WTC11 (cell line): ENCODE results near the gene SP100. TPM values are rescaled to one million over a fixed set of nuclear protein-coding genes. Genes with fewer than 3 reads are reported as not detected.
"Not testable (repeated sequence)": the region's sequence is repeated elsewhere in the genome, so short reads cannot be mapped to it uniquely, and the experiment has no call there.

ENCODE experiments used
- ATAC-seq: fragments of 200-7000 bp; cut with Tn5 transposase; 2 replicates; pipeline ENCODE4 v1.10.0; 2021; ENCODE audit warnings: mild to moderate bottlenecking, moderate library complexity
- CTCF ChIA-PET: fragments of 300-600 bp; sonication (Branson Sonifier 250); formaldehyde crosslinking; loops from one replicate; lab custom pipeline; 2021; ENCODE audit warnings: antibody characterized with exemption; lab: Charles Lee
- POLR2A ChIA-PET: fragments of 350-600 bp; sonication (Branson Sonifier 250); formaldehyde crosslinking; loops from one replicate; lab custom pipeline; 2021; ENCODE audit warnings: antibody characterized with exemption; lab: Charles Lee
- DNase-seq: peaks from one replicate; pipeline ENCODE4 v3.0.0; 2021; ENCODE audit warnings: low spot score
- H3K27ac Mint-ChIP-seq: 2 replicates; pipeline ENCODE4 v1.8.0; 2021; ENCODE audit warnings: mixed read lengths
- H3K27me3 Mint-ChIP-seq: 2 replicates; pipeline ENCODE4 v1.8.0; 2021; ENCODE audit warnings: low read depth, mild to moderate bottlenecking, moderate library complexity, mixed read lengths
- H3K36me3 Mint-ChIP-seq: 2 replicates; pipeline ENCODE4 v1.8.0; 2021; ENCODE audit warnings: mixed read lengths
- H3K4me1 Mint-ChIP-seq: 2 replicates; pipeline ENCODE4 v1.8.0; 2022; ENCODE audit warnings: mixed read lengths
- H3K4me3 Mint-ChIP-seq: 2 replicates; pipeline ENCODE4 v1.8.0; 2021; ENCODE audit warnings: mild to moderate bottlenecking, moderate library complexity, mixed read lengths
- H3K9me3 Mint-ChIP-seq: 2 replicates; pipeline ENCODE4 v1.8.0; 2021; ENCODE audit warnings: mixed read lengths
- ATF6 ChIP-seq: sonication (generic); formaldehyde crosslinking; IDR thresholded peaks from 2 replicates; pipeline ENCODE4 v1.8.1; 2023; ENCODE audit warnings: mild to moderate bottlenecking, missing genetic modification reagents
- ELF4 ChIP-seq: sonication (generic); formaldehyde crosslinking; IDR thresholded peaks from 2 replicates; pipeline ENCODE4 v1.8.1; 2022; ENCODE audit warnings: low read depth, mild to moderate bottlenecking, moderate library complexity, missing genetic modification reagents
- GABPB1 ChIP-seq: sonication (generic); formaldehyde crosslinking; IDR thresholded peaks from 2 replicates; pipeline ENCODE4 v1.8.1; 2023; ENCODE audit warnings: mild to moderate bottlenecking, missing genetic modification reagents
- GTF2I ChIP-seq: fragments of 250-450 bp; sonication (Bioruptor Pico); conservative IDR thresholded peaks from 2 replicates; pipeline ENCODE4 v1.4.0; 2021; ENCODE audit warnings: mild to moderate bottlenecking
- IRF1 ChIP-seq: sonication (generic); formaldehyde crosslinking; IDR thresholded peaks from 2 replicates; pipeline ENCODE4 v1.8.0; 2023; ENCODE audit warnings: missing genetic modification reagents
- JAZF1 ChIP-seq: fragments of 250-450 bp; sonication (Bioruptor Pico); IDR thresholded peaks from 2 replicates; pipeline ENCODE4 v1.9.0; 2021; ENCODE audit warnings: moderate library complexity, mild to moderate bottlenecking, inconsistent platforms
- KAT7 ChIP-seq: sonication (generic); formaldehyde crosslinking; IDR thresholded peaks from 2 replicates; pipeline ENCODE4 v1.8.1; 2023; ENCODE audit warnings: missing genetic modification reagents, mild to moderate bottlenecking, borderline replicate concordance
- MLX ChIP-seq: sonication (generic); formaldehyde crosslinking; IDR thresholded peaks from 2 replicates; pipeline ENCODE4 v1.8.1; 2023; ENCODE audit warnings: mild to moderate bottlenecking, missing genetic modification reagents, moderate library complexity
- MXD4 ChIP-seq: fragments of 250-450 bp; sonication (Bioruptor Pico); IDR thresholded peaks from 2 replicates; pipeline ENCODE4 v1.8.0; 2021; ENCODE audit warnings: mild to moderate bottlenecking, moderate library complexity, borderline replicate concordance
- RORB ChIP-seq: fragments of 250-450 bp; sonication (Bioruptor Pico); IDR thresholded peaks from 2 replicates; pipeline ENCODE4 v1.9.0; 2021; ENCODE audit warnings: mild to moderate bottlenecking
- SMAD4 ChIP-seq: sonication (generic); formaldehyde crosslinking; IDR thresholded peaks from 2 replicates; pipeline ENCODE4 v1.8.0; 2022; ENCODE audit warnings: mild to moderate bottlenecking, missing genetic modification reagents
- TEAD1 ChIP-seq: sonication (generic); formaldehyde crosslinking; IDR thresholded peaks from 2 replicates; pipeline ENCODE4 v1.8.0; 2022; ENCODE audit warnings: mild to moderate bottlenecking, missing genetic modification reagents
- ZNF232 ChIP-seq: sonication (generic); formaldehyde crosslinking; IDR thresholded peaks from 2 replicates; pipeline ENCODE4 v1.8.0; 2022; ENCODE audit warnings: mild to moderate bottlenecking, missing genetic modification reagents
- ZNF263 ChIP-seq: sonication (generic); formaldehyde crosslinking; IDR thresholded peaks from 2 replicates; pipeline ENCODE4 v1.8.1; 2022; ENCODE audit warnings: low read depth, mild to moderate bottlenecking, moderate library complexity, missing genetic modification reagents
- ZNF512 ChIP-seq: sonication (generic); formaldehyde crosslinking; IDR thresholded peaks from 2 replicates; pipeline ENCODE4 v1.8.1; 2022; ENCODE audit warnings: missing genetic modification reagents, borderline replicate concordance
- ZNF671 ChIP-seq: fragments of 250-450 bp; sonication (Bioruptor Pico); IDR thresholded peaks from 2 replicates; pipeline ENCODE4 v1.8.0; 2021; ENCODE audit warnings: mild to moderate bottlenecking
- total RNA-seq: library from RNA; stranded (reverse); gene quantifications from 3 replicates; pipeline ENCODE4 v1.2.3, GENCODE V29; 2021
- TF ChIP-seq, protein P1 (sequence below): sonication (generic); formaldehyde crosslinking; IDR thresholded peaks from 2 replicates; pipeline ENCODE4 v1.8.1; 2023; ENCODE audit warnings: mild to moderate bottlenecking, missing genetic modification reagents
- TF ChIP-seq, protein P2 (sequence below): fragments of 250-450 bp; sonication (Bioruptor Pico); conservative IDR thresholded peaks from 2 replicates; pipeline ENCODE4 v1.9.0; 2021; ENCODE audit warnings: mild to moderate bottlenecking
- TF ChIP-seq, protein P3 (sequence below): sonication (generic); formaldehyde crosslinking; IDR thresholded peaks from 2 replicates; pipeline ENCODE4 v1.8.1; 2022; ENCODE audit warnings: low read depth, mild to moderate bottlenecking, moderate library complexity, missing genetic modification reagents, borderline replicate concordance

The SP100 gene
- total RNA-seq, 1 experiment from 2014 or later = 1.3 TPM

DNA sequence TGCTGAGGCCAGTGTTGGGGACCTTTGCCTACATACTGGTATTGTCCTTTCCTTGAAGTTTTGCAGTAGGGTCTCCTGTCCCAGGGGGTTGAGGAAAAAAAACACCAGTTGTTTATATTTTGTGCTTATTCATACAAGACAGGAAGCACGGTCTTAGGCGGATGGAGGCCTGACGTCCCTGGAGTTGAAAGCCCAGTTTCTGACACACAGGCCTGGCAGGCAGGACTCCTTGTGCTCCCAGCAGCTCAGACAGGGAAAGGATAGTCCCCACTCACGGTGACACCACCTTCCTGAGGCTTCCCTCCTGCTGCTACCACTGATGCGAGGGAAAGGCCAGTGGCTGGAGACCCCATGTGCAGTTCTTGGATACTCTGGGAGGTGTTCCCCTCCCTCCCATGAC, 15.5 kb upstream of the SP100 start (continued):
- no peak for TF ChIP-seq MLX
- no peak for TF ChIP-seq ATF6 (CRISPR knock-in tag)

DNA sequence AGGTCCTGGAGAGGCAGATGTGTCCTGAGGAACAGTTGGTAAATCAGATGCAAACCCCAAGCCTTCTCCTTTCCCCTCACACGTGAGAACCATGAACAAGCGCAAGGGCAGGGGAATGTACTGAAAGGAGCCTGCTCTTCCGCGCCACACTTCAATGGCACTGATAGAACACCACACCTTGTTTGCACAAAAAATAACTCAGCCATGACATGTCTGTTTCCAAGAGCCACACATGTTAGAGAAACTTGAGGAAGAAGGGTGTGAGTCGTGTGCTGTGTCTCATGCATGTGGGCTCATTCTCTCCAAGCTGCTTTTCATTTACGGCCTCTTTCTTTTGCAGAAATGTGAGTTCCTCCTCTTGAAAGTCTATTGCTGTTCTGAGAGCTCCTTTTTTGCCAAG, 15.0 kb upstream of the SP100 start:
- H3K9me3 Mint-ChIP-seq = peaks cover 11% of the 10 kb centered on the region
- H3K27me3 Mint-ChIP-seq, CTCF ChIA-PET, H3K36me3 Mint-ChIP-seq, H3K4me3 Mint-ChIP-seq, ATAC-seq, H3K4me1 Mint-ChIP-seq, DNase-seq, POLR2A ChIA-PET, H3K27ac Mint-ChIP-seq: not testable (repeated sequence)

DNA sequence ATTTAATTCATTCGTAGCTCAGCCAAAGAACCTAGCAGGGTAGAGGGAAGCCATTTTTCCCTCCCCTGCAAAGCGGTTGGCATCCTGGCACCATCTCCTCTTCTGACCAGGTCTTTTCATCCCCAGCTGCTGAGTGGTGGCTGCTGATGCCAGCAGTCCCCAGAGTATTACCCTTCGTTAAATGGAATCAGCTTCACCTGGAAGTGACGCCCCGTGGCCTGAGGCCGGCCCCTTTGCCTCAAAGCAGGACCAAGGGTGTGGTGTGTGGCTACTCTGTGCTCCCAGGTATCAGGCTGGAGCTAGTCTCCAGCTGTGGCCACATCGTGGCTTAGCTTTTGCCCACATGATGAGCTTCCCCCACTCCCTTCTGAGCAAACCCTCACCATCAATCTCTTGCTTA, 12.3 kb upstream of the SP100 start:
- no peak for TF ChIP-seq ATF6 (CRISPR knock-in tag)
- TF ChIP-seq MLX = no peak
- TF ChIP-seq SMAD4 (CRISPR knock-in tag) = no peak
- TF ChIP-seq ZNF232 = no peak
- TF ChIP-seq GTF2I = no peak
- no peak for TF ChIP-seq JAZF1 (CRISPR knock-in tag)
- TF ChIP-seq ELF4 (CRISPR knock-in tag) = no peak
- no peak for TF ChIP-seq ZNF671 (CRISPR knock-in tag)
- TF ChIP-seq KAT7 (CRISPR knock-in tag) = no peak
- no peak for TF ChIP-seq MXD4 (CRISPR knock-in tag)
- TF ChIP-seq IRF1 (CRISPR knock-in tag) = no peak
- no peak for TF ChIP-seq ZNF263
- TF ChIP-seq ZNF512 (CRISPR knock-in tag) = no peak
- TF ChIP-seq GABPB1 (CRISPR knock-in tag) = no peak
- TF ChIP-seq RORB (CRISPR knock-in tag) = no peak
- TF ChIP-seq, protein P1, sequence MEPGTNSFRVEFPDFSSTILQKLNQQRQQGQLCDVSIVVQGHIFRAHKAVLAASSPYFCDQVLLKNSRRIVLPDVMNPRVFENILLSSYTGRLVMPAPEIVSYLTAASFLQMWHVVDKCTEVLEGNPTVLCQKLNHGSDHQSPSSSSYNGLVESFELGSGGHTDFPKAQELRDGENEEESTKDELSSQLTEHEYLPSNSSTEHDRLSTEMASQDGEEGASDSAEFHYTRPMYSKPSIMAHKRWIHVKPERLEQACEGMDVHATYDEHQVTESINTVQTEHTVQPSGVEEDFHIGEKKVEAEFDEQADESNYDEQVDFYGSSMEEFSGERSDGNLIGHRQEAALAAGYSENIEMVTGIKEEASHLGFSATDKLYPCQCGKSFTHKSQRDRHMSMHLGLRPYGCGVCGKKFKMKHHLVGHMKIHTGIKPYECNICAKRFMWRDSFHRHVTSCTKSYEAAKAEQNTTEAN (CRISPR knock-in tag) = no peak
- TF ChIP-seq, protein P2, sequence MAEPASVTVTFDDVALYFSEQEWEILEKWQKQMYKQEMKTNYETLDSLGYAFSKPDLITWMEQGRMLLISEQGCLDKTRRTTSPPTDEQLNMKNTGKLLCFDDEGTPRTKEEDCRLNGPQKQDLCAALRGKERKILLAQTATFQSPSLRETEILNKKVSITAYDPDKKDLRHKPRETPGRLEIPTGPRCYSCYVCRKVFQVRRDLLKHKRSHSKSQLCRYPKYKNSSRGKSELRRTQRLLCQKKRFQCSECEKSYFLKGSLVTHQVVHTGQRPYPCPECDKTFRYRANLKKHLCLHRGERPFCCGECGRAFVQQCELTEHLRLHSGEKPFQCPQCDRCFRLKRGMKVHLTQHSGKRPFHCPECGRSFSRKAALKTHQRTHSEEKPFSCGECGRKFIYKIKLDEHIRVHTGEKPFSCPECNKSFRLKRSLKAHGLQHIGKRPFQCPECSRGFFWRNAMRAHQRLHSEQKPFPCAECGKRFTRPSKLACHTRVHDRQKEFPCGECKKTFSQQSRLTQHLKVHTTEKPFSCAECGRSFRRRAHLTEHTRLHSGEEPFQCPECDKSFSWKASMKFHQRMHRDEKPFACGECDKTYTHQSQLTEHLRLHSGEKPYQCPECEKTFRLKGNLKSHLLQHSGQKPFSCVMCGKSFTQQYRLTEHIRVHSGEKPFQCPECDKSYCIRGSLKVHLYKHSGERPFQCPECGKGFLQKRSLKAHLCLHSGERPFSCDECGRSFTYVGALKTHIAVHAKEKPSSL = no peak
- no peak for TF ChIP-seq TEAD1 (CRISPR knock-in tag)
- TF ChIP-seq, protein P3, sequence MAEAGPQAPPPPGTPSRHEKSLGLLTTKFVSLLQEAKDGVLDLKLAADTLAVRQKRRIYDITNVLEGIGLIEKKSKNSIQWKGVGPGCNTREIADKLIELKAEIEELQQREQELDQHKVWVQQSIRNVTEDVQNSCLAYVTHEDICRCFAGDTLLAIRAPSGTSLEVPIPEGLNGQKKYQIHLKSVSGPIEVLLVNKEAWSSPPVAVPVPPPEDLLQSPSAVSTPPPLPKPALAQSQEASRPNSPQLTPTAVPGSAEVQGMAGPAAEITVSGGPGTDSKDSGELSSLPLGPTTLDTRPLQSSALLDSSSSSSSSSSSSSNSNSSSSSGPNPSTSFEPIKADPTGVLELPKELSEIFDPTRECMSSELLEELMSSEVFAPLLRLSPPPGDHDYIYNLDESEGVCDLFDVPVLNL (CRISPR knock-in tag) = no peak

More for the DNA sequence above, 12.3 kb upstream of the SP100 start:
- DNase-seq = no peak
- Mint-ChIP-seq H3K27ac (no peak overlapping the region), H3K9me3 (0 out of 2 replicates have a peak, but pooled peaks cover 4% of the 10 kb centered on the region), H3K4me1 (peaks cover 8% of the 10 kb centered on the region), H3K4me3 (no peak overlapping the region), H3K36me3 (no peaks in the 10 kb centered on the region), H3K27me3 (no peaks in the 10 kb centered on the region)
- ATAC-seq = no peak
- ChIA-PET POLR2A (no interaction called here), CTCF (interaction anchor here (0.9 kb wide), 1 partner anchor 336 kb away, joined by 3 read pairs; no protein-coding TSS in a partner anchor)
